ENCODE measurements around the gene MPRIP.
"Not testable (repeated sequence)": the region's sequence is repeated elsewhere in the genome, so short reads cannot be mapped to it uniquely, and the experiment has no call there.

The MPRIP gene

DNA sequence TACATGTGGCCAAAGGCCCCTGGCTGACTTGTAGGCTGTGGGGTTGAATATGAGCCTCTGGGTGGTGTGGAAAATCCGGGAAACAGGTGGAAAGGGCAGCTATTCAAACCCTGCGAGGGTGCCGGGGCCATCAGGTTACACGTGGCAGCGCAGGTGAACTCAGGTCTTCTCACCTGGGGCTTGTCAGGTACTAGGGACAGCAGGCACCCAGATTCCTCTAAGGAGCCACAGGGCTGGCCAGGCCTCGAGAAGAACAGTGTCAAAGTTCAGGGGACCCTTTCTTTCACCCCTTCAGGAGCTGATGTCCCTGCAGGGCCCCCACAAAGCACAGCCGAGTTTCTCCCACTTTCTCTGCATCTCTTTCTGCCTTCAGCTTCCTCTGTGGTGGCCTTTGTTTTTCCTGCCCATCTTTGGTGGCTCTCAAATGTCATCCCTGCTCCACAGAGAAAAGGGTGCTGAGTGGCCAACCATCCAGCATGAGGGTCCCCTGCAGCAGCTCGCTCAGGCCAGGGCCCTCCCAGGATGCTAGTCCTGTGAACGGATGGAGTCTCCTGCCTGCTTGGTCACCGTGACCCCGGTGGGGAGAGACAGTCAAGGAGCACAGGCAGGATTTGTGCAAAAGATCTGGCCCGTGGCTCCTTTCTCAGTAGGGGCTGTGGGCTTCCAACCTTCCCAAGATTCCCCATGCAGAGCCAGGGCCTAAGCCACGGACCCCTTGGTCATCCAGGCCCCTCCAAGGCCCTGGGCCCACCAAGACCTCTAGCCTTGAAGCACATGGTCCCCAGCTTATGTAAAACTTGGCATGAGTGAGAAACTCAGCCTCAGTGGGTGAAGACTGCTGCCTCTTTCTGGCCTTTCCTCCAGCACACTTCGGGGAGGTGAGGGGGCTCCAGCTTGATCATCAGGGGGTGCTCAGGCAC, 28.2 kb upstream of the MPRIP start:
- DNase-seq, result not testable (repeated sequence)

DNA sequence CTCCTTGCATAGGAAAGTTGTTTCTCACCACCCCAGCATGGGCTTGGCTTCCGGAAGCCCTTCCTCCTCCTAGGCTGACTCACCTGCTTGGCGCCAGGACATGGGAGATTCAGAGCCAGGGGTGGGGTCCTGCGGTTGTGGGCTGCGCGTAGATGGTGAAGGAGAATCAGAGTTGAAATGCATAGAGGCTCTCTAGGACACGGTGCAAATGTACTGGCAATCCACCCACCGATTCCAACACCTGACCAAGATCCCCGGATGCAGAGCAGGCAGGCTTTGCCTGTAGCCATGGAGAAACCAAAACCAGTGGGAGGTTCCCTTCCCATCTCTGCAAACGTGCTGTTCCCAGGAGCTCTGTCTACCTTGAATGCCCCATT, 27.5 kb upstream of the MPRIP start:
- not testable (repeated sequence) for DNase-seq

DNA sequence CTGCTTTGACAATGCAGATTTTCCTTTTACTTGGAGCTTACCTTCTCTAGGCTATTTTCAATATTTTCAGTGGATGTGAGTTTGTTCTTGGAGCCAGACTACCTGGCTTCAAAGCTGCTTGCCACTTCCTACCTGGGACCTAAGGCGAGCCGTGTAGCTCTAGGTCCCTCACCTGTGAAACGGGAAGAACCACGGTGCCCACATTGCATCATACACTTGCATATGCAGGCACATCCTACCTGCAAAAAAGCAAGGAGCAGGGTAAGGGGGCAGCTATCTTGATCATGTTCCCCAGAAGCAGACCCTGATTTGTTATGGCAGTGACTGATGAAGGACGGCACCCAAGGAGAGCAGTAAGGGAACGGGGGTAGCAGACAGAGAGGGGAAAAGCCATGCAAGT, 27.0 kb upstream of the MPRIP start:
- DNase-seq, result no peak

DNA sequence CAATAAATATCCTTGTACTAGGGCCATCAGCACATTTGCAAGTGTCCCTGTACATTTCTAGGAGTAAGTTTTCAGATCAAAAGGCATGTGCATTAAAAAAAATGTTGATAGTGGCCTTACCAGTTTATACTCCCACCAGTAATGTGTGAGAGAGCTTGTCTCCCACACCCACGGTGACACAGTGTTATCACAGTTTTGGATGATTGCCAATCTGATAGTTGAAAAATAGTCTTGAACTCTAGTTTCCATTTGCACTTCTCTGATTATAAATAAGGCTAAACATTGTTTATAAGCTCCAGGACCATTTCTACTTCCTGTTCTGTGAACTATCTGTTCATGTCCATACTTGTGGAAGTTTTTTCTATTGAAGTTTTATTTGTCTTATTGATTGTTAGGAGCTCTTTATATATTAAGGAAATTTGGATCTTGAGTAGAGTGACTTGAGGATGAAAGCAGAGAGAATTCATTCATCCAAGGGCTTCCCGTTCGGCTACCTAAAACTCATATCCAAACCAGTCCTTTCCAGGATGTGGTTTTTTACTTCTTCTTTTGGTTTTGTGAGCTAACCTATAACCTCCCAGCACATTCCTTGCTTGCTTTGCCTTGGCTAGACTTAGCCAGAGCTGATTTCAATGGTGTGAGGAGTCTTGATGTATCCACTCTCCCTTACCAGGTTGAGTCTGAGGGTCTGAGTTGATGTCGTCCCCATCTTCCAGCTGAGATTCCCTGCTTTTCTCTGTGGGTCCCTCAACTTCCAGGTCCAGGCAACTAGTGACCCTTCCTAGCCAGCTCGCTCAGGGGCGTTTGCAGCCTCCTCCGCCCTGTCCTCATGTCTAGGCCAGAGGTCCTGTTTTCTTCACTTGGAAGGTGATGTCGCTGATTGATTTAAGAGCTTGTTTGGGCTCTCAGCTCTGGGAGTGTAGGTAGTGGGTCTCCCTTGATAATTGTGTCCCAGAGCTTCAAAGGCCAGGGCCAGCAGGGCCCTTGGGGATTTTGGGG, 25.8 kb upstream of the MPRIP start:
- DNase-seq, result not testable (repeated sequence)

DNA sequence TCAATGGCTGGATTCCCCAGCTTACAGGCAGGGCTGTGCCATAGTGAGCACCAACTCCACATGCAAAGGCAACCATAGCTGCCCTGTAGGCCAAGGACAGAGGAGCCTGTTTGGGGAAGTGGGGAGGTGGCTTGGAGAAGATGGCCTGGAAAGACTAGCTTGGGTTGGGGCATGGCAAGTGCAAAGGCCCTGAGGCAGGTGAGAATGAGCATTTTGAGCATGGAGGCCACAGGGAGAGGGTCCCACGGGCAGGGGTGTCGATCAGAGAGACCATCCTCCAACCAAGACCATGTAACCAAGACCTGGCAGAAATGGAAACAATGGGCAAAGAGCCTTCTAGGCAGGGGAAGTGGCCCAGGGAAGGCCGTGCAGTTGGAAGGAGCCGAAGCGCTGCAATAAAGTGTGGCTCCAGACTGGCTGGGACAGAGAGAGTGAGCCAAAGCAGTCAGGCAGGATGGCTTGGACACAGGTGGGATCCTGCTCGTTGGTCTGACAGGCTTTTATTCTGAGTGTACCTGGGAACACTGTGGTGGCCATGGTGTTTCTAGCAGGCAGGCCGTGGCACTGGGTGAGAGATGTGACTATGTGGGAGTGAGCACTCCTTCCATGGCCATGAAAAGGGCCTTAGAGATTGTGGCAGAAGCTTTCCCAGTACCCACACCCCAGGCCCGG, 24.8 kb upstream of the MPRIP start:
- DNase-seq, result no peak

DNA sequence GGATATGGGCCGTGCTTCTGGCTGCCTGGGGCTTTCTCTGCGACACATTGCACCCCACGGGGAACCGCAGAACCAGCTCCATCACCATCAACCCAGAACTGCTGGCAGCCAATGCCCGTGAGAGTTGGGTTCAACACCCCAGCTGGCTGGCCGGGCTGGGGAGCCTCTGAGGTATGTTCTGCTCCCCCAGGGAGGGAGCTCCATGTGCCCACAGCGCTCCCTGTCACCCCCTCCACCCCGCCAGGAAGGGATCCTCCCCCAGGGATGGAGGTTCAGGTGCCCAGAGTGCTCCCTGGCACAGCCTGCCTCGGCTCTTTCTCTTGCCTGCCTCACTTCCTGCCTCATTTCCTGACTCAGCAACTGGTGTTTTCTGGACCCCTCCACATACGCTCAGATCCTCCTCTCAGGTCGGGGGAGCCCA, 24.2 kb upstream of the MPRIP start:
- no peak for DNase-seq

DNA sequence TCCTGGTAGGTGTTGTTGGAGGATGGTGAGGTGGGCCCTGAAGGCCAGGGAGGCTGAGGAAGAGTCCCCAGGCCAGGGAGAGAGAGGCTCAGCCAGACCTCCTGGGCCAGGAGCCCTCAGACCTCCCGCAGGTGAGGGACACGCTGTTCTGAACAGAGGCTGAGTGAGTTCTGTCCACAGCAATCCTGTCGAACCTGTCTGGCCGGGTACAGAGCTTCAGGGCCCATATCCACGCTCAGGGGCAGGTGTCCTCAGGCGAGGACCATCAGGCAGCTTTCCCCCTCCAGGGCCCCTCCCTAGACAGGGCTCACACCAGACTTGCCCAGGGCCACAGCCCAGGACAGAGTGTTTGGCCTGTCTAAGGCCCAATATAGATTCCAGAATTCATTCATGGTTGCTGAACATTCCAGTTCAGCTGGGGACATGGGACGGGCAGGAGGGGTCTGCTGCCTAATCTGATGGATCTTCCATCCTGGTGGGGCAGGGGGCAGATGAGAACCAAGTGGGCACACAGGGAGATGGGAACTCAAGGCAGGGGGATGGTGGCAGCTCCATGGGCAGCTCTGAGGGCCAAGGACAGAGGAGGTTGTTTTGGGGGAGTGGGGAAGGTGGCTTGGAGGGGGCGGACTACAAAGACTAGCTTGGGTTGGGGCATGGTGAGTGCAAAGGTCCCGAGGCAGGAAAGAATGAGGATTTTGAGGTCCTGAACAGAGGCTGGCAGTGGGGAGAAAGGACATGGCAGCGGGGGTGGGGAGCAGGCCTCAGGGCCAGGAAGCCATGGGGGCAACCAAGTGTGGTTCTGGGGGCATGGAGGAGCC, 23.4 kb upstream of the MPRIP start:
- no peak for DNase-seq

DNA sequence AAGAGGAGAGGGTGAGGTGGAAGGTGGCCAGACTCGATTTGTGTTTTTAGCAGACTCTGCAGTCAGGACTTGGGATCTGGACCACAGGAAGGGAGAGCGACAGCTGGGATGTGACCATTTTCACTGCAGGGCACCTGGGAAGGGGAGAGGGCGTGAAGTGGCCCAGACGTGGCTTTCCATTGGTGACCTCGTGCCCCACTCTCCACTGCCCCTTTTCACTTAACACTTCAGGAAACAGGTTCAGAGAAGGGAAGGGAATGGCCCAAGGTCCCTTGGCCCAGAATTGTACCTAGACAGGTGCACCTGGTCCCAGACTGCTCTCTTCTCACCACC, 22.9 kb upstream of the MPRIP start:
- no peak for DNase-seq

DNA sequence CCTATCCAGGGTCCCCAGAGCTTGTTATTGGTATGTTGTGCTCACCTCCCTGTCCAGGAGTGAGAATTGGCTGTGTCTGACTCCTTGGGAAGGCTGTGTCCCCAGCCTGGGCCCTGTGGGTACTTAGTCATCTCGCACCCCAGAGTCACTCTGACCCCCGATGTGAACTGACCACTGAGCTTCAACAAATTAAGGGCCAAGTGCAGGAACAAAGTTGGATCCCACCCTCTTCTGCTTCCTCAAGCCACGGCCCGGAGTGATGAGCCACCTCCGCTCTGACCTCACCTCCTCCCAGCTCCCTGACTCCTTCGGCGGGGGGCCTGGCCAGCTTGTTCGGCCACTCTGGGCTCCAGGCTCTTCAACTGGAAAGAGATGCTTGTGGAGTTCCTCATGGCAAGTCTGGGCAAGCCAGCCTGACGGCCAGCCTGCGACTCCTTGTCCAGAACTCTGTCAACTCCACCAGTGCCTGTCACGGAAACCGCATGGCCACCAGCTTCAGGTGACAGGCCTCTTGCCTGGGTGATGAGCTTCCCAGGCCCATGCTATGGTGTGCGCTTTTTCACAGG, 22.3 kb upstream of the MPRIP start:
- DNase-seq, result no peak

DNA sequence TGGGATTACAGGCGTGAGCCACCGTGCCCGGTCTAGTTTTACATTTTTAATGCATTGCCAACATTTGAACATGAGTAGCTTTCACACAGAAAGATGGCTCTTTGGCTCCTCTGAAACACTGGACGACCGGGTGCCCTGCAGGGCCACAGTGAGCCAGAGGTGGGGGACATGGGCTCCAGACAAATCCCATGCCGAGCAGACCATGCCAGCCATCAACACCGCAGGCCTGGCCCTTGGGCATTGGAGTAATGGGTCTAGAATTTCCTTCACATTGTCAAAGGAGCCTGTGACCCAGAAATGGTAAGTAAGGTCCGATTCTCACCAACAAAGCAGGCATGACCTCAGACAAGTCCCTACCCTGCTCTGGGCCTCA, 21.4 kb upstream of the MPRIP start:
- DNase-seq, result no peak

DNA sequence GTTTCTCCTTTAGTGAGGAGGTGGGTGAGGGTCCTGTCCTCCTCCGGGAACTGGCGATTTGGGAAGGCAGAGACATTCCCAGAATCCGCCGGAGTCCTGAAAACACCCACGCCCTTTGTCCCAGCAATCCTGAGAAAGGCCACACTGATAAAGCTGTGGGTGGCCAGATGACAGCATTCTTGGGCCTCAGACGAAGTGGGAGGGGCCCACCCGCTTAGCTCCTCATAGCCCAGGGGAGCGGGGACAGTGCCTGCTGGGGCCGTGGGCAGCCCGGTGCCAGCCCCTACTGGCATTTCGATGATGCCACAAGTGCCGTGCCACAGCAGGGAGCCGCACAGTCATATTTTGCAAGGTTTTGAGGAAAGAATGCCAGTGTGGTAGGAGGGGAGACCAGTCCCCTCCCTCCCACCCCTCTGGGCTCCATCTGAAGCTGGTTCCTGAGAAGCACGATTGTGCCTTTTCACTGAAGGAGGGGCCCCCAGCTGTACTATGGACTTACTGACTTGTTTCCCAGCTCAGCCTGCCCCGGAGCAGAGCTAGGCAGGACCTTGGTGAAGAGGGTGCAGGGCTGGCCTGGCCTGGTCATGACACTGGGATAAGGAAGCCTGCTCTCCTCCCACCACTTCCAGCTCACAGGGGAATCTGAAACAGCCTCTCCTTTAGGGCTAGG, 20.9 kb upstream of the MPRIP start:
- DNase-seq, result no peak

DNA sequence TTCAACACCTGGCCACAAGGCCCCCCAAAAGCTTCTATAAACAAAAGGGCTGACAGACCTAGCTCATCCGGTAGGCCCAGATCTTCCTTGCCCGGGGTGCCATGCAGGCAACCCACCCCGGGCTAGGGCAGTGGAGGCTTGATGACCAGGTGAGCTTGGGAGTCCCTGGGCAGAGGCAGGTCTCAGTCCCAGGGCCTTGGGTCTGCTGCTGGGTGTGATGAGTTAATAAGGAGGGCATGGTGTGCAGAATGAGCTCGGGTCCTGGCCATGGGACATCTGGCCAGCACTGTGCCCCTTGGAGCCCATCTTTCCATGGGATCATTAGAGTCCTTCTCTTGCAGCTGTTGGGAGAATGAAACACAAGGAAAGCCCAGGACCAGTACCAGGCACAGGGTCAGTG, 20.2 kb upstream of the MPRIP start:
- DNase-seq, result no peak

DNA sequence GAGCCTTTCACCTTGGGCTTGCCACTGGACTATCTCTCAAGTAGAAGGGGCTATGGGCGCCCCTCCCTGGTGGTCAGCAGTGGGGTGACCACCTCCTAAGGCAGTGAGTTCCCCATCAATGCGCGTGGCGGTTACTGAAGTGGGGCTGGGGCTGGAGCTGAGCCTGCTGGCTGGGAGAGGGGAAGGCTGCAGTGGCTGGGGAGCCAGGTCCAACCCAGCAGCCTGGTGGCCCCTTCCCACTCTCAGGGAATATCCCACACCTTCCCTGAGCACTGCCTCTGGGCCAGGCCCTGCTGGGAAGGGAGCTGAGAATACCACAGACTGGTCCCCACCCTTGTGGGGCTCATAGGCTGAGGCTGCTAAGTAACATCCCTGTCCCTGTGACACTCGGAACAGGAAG, 19.8 kb upstream of the MPRIP start:
- no peak for DNase-seq

DNA sequence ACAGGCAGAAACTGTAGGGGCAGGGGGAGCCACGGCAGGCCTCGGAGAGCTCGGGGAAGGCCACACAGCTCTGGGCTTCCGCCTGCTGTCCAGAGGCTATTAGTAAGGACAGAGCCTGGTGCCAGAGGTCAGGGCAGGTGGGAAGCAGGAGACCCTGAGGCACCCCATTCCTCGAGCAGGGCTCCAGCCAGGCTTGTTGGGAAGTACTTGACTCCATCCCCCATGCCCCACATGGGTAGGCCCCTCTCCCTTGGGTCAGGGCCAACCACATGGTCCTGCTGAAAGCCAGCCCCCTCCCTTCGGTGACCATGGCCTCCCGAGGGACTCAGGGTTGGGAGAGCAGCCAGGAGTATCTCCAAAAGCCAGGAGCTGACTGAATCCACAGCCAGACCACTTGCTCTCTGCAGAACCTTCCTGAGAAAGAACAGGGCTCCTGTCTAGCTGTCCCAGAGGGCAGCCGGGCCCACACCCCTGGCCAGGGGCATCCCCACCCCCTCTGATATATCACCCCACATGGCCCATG, 17.4 kb upstream of the MPRIP start:
- DNase-seq, result no peak

DNA sequence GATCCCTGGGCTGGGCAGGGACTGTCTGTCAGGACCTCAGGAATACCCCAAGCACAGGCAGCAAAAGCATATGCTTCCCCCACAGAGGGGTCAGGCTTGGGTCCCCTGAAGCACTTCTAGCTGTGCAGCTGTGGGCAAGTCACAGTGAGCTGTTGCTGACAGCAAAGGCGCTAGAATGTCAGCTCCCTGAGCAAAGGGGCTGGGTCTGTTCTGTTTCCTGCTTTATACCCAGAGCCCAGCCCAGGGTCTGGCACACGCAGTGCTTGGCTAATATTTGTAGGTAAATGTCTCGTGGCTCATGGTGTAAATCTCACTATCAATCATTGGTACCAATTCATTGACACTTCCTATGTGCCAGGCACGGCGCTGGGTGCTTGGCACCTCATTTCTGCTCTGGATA, 16.6 kb upstream of the MPRIP start:
- no peak for DNase-seq

DNA sequence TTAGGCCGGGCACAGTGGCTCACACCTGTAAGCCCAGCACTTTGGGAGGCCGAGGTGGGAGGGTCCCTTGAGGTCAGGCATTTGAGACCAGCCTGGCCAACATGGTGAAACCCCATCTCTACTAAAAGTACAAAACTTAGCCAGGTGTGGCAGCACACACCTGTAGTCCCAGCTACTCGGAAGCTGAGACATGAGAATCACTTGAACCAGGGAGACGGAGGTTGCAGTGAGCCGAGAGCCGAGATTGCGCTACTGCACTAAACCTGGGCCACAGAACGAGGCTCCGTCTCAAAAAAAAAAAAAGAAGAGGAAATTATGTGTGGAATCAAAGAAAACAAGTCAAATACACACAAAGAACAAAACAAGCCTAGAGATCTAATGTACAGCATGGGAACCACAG, 16.1 kb upstream of the MPRIP start:
- no peak for DNase-seq

DNA sequence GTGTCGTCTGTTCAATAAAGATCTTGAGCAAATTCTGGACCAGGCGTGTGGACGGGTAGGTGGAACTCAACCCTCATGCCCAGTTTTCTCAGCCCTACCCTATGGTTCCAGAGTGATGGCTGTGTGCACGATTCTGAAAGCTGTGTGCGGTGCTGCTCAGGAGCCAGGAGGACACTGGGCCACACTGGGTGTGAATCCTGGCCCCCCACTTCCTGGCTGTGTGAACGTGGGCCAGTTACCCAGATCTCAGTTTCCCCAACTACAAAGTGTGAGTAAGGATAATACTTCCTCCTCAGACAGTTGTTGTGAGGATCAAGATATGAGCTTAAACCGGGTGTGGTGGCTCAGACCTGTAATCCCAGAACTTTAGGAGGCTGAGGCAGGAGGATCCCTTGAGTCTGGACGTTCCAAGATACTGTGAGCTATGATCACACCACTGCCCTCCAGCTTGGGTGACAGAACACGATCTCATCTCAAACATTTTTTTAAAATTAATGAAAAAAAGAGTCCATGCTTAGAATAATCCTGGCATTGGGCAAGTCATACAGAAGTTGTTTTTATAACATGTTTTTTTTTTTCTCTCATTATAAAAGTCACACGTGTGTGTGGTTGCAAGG, 14.7 kb upstream of the MPRIP start:
- no peak for DNase-seq

DNA sequence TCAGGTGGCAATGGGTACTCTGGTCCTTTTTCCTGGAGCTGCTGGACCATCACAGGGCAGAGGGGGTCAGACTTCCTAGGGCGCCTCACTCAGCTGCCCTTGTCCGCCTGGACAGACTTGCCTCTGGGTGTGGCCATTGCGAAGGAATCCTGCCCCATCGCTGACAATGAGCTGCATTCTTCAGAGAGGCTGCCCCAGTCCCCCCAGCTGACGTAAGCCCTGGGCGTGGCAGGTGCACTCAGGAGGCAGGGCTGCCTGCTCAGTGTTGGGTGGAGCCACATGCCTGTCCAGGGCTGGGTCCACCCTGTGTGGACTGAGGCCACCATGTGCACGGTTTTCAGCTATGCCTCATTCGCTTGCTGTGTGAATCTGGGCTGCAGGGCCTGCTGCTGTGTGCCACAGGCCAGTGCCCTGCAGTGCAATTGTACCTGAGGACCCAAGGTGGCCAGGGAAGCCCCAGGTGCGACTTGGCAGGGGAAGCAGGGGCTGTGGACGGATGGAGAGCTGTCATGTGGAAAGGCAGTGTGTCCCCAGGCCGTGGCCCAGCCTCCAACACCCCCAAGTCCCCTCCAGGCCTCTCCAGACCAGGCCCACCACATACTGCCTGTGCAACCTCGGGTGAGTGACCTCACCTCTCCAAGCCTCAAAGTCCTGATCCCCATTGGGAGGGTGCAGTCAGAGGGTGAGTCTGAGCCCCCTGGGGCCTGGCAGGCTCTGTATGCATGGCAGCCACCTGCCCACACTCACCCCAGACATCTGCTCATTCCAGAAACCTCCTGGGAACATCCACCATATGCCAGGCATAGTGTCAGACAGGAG, 14.0 kb upstream of the MPRIP start:
- DNase-seq, result no peak

DNA sequence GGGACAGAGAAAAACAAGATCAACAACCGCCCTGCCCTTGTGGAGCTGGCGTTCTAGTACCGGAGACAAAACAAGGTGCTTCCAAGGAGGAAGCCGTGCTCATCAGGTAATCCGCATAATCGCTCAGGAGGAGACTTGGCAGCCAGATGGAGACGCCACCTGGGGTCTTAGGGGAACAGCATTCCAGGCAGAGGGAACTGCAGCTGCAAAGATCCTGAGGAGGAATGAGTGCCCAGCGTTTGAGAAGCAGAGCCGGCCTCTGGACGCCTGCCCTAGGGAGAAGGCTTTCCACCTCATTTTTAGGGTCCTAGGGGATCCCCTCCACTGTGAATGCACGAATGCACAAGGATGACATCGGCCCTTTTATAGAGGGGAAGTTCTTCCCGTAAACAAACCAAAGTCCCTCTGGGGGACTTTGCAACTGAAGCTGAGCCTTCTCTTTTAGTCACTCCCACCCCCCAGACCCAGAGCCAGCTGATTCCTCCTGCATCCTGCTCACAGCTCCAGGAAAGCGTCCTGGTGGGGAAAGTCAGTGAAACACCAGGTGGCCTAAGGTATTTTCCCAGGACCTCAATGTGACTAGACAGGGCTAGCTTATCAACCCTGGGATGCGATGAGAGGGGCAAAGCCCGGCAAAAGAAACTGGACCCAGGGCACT, 13.2 kb upstream of the MPRIP start:
- DNase-seq, result no peak

Data from NCI-H2107 (cell line).